Neuron (in vitro differentiated cells): ENCODE data around the gene MS4A3.
"Not testable (repeated sequence)": the region's sequence is repeated elsewhere in the genome, so short reads cannot be mapped to it uniquely, and the experiment has no call there.

Experiments
- H2AFZ ChIP-seq: one replicate; pipeline ENCODE4 v1.6.1; 2013; ENCODE audit warnings: low read depth, mild to moderate bottlenecking, inconsistent platforms, low read length, moderate library complexity
- H3K27me3 ChIP-seq: one replicate; pipeline ENCODE4 v1.6.1; 2013; ENCODE audit warnings: low read length; ENCODE audit not compliant: insufficient read depth
- H3K36me3 ChIP-seq: one replicate; pipeline ENCODE4 v1.6.1; 2013; ENCODE audit warnings: low read length; ENCODE audit not compliant: insufficient read depth
- H3K4me1 ChIP-seq: one replicate; pipeline ENCODE4 v1.6.1; 2013; ENCODE audit warnings: low read length; ENCODE audit not compliant: insufficient read depth
- H3K4me3 ChIP-seq: 2 replicates; pipeline ENCODE4 v1.5.1; 2013; ENCODE audit warnings: mild to moderate bottlenecking, low read length, moderate library complexity
- H3K9me3 ChIP-seq: one replicate; pipeline ENCODE4 v1.6.1; 2013; ENCODE audit warnings: low read length

Gene MS4A3

DNA sequence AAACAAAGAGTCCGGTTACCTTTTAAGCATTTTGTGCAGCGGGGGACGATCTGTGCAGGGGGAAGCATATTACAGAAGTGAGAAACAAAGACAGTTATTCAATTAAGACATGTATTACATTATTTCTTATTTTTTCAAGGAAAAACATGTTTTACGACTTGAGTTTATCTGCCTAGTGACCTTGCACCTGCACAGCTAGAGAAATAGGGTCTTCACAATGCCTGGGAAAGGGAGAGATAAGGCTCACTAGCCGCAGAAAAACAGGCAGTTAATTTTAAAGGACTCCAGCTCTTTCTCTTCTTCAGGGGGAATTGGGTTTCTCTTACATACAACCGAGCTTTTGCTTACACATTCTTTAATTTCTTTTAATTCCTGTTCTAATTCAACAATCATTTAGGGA, 15.2 kb downstream of the MS4A3 start:
- H3K27me3 ChIP-seq, H3K4me1 ChIP-seq, H3K9me3 ChIP-seq, H2AFZ ChIP-seq, H3K36me3 ChIP-seq, H3K4me3 ChIP-seq: not testable (repeated sequence)

DNA sequence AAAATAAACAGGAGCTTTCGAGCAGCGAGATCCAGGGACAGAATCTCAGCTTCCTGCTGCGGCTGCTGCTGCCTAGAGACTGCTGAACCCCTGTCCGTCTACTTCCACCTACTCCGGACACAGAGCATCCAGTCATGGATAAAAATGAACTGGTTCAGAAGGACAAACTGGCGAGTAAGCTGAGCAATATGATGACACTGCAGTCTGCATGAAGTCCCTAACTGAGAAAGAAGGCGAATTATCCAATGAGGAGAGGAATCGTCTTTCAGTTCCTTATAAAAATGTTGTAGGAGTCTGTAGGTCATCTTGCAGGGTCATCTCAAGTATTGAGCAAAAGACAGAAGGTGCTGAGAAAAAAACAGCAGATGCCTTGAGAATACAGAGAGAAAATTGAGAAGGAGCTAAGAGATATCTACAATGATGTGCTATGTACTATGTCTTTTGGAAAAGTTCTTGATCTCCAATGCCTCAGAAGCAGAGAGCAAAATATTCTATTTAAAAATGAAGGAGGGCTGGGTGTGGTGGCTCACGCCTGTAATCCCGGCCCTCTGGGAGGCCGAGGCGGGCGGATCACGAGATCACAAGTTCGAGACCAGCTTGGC, 20.9 kb downstream of the MS4A3 start:
- no peaks in the 10 kb centered on the region for H3K36me3 ChIP-seq
- H3K27me3 ChIP-seq = no peaks in the 10 kb centered on the region
- H3K4me3 ChIP-seq = no peak overlapping the region

DNA sequence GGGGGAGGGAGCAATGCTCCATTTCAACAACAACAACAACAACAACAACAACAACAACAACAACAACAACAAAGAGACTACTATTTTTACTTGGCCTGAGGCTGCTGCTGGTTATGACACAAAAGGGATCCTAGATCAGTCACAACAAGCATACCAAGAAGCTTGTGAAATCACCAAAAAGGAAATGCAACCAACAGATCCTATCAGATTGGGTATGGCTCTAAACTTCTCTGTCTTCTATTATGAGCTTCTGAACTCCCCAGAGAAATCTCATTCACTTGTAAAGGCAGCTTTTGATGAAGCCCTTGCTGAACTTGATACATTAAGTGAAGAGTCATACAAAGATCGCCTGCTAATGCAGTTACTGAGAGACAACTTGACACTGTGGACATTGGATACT, 21.5 kb downstream of the MS4A3 start:
- no peaks in the 10 kb centered on the region for H3K4me1 ChIP-seq
- no peaks in the 10 kb centered on the region for H3K9me3 ChIP-seq
- no peak overlapping the region for H2AFZ ChIP-seq
- no peaks in the 10 kb centered on the region for H3K36me3 ChIP-seq
- H3K4me3 ChIP-seq = no peak overlapping the region
- H3K27me3 ChIP-seq = no peaks in the 10 kb centered on the region

More for the DNA sequence above, 20.9 kb downstream of the MS4A3 start:
- no peaks in the 10 kb centered on the region for H3K9me3 ChIP-seq
- no peak overlapping the region for H2AFZ ChIP-seq
- no peaks in the 10 kb centered on the region for H3K4me1 ChIP-seq

GRCh38 chr11:60078745-60079144, 22.3 kb downstream of the MS4A3 start:
- H2AFZ ChIP-seq = no peak overlapping the region
- no peaks in the 10 kb centered on the region for H3K36me3 ChIP-seq
- no peaks in the 10 kb centered on the region for H3K9me3 ChIP-seq
- no peak overlapping the region for H3K4me3 ChIP-seq
- H3K27me3 ChIP-seq = no peaks in the 10 kb centered on the region
- H3K4me1 ChIP-seq = no peaks in the 10 kb centered on the region

DNA sequence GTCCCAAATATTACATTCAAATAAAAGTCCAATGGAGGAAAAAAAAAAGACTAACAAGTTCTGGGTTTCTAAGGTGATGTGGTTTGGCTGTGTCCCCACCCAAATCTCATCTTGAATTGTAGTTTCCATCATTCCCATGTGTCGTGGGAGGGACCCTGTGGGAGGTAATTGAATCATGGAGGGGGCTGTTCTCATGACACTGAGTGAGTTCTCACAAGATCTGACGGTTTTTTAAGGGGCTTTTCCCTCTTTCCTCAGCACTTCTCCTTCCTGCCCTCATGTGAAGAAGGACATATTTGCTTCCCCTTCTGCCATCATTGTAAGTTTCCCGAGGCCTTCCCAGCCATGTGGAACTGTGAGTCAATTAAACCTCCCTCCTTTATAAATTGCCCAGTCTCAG, 24.1 kb downstream of the MS4A3 start:
- Histone ChIP-seq H3K4me1 (no peaks in the 10 kb centered on the region), H3K9me3 (no peaks in the 10 kb centered on the region), H3K4me3 (no peak overlapping the region)

GRCh38 chr11:60084631-60085273, 28.3 kb downstream of the MS4A3 start:
- H3K36me3 ChIP-seq = no peaks in the 10 kb centered on the region
- H3K4me3 ChIP-seq = no peak overlapping the region
- no peak overlapping the region for H2AFZ ChIP-seq
- H3K9me3 ChIP-seq = no peaks in the 10 kb centered on the region
- no peaks in the 10 kb centered on the region for H3K4me1 ChIP-seq
- H3K27me3 ChIP-seq = no peaks in the 10 kb centered on the region

More for the DNA sequence above, 24.1 kb downstream of the MS4A3 start:
- Histone ChIP-seq H3K27me3 (no peaks in the 10 kb centered on the region), H2AFZ (no peak overlapping the region), H3K36me3 (no peaks in the 10 kb centered on the region)

DNA sequence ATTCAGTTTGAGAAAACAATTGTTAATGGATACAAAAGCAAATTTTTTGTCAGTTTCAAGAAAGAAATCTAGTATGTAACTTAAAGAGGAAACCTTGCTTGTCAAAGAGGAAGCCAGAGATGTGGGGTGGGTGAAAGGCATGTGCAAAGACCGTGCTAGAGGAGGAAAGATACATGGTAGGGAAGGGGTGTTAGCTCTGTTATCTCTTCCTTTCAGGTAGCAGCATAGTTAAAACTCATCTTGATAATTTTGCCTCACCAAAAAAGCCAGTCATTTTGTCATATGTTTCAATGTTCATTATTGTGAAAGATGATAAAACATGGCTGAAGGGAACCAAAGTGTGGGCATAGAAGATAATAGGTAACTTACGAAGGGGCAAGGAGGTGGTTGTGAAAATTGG, 29.4 kb downstream of the MS4A3 start:
- Histone ChIP-seq H3K9me3 (no peaks in the 10 kb centered on the region), H3K4me1 (no peaks in the 10 kb centered on the region), H3K4me3 (no peak overlapping the region), H3K36me3 (no peaks in the 10 kb centered on the region), H3K27me3 (no peaks in the 10 kb centered on the region), H2AFZ (no peak overlapping the region)

DNA sequence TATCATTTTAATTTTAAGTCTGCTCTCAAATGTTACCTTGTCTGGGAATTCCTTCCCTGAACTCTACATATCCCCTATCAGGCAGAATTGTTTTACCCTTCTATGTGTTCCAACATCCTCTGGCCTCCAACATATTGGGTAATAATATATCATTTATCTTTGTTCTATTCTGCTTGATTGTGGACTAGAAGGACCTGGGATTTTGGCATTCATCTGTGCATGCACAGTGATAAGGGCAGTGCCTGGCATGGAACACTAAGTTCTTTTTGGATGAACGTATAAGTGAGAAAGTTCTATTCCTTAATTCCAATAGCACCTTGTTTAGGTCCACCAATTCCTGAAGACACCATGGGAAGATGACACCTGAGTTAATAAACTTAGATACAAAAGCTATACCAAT, 30.8 kb downstream of the MS4A3 start:
- Histone ChIP-seq H3K36me3 (no peaks in the 10 kb centered on the region), H3K4me3 (no peak overlapping the region), H3K4me1 (no peaks in the 10 kb centered on the region), H2AFZ (no peak overlapping the region), H3K27me3 (no peaks in the 10 kb centered on the region), H3K9me3 (no peaks in the 10 kb centered on the region)

DNA sequence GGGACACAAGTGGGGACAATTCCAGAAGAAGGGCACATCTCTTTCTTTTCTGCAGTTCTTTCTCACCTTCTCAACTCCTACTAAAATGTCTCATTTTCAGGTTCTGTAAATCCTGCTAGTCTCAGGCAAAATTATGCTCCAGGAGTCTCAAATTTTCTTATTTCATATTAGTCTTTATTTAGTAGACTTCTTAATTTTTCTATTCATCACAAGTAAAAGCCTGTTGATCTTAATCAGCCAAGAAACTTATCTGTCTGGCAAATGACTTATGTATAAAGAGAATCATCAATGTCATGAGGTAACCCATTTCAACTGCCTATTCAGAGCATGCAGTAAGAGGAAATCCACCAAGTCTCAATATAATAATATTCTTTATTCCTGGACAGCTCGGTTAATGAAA, 31.9 kb downstream of the MS4A3 start, which contains the start of gene MS4A2:
Gene MS4A2, plus strand, starts transcription at position 301 of the 400 bp plus-strand sequence. CDS start 102 bp downstream, outside the sequence.
- Histone ChIP-seq H3K9me3 (no peaks in the 10 kb centered on the region), H3K4me3 (no peak within 1 kb of the TSS)

GRCh38 chr11:60095477-60096120, 39.1 kb downstream of the MS4A3 start:
- Histone ChIP-seq H3K4me1 (no peaks in the 10 kb centered on the region), H3K4me3 (no peak overlapping the region), H2AFZ (no peak overlapping the region)

More for the DNA sequence above, 31.9 kb downstream of the MS4A3 start, which contains the start of gene MS4A2:
- H3K36me3 ChIP-seq = no peaks in the 10 kb centered on the region
- no peaks in the 10 kb centered on the region for H3K27me3 ChIP-seq
- H3K4me1 ChIP-seq = no peaks in the 10 kb centered on the region
- H2AFZ ChIP-seq = no peak within 1 kb of the TSS

GRCh38 chr11:60097189-60097588, 40.7 kb downstream of the MS4A3 start:
- no peak overlapping the region for H3K4me3 ChIP-seq
- H2AFZ ChIP-seq = no peak overlapping the region
- H3K36me3 ChIP-seq = no peaks in the 10 kb centered on the region
- no peaks in the 10 kb centered on the region for H3K9me3 ChIP-seq
- H3K27me3 ChIP-seq = no peaks in the 10 kb centered on the region
- no peaks in the 10 kb centered on the region for H3K4me1 ChIP-seq

More at GRCh38 chr11:60095477-60096120, 39.1 kb downstream of the MS4A3 start:
- Histone ChIP-seq H3K9me3 (no peaks in the 10 kb centered on the region), H3K36me3 (no peaks in the 10 kb centered on the region), H3K27me3 (no peaks in the 10 kb centered on the region)

DNA sequence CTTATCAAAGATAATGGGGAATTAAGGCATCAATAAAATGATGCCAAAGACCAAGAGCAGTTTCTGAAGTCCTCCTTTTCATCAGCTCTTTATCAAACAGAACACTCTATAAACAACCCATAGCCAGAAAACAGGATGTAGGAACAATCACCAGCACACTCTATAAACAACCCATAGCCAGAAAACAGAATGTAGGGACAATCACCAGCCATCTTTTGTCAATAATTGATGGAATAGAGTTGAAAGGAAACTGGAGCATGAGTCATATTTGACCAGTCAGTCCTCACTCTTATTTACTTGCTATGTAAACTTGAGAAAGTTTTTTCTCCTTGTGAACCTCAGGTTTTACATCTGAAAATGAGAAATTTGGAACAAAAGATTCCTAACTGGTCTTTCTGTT, 42.0 kb downstream of the MS4A3 start:
- Histone ChIP-seq H2AFZ (no peak overlapping the region), H3K9me3 (no peaks in the 10 kb centered on the region), H3K27me3 (no peaks in the 10 kb centered on the region), H3K36me3 (no peaks in the 10 kb centered on the region), H3K4me1 (no peaks in the 10 kb centered on the region), H3K4me3 (no peak overlapping the region)

GRCh38 chr11:60100516-60100915, 44.1 kb downstream of the MS4A3 start:
- Histone ChIP-seq H3K36me3 (no peaks in the 10 kb centered on the region), H3K4me3 (no peak overlapping the region), H3K4me1 (no peaks in the 10 kb centered on the region), H3K9me3 (no peaks in the 10 kb centered on the region), H3K27me3 (no peaks in the 10 kb centered on the region), H2AFZ (no peak overlapping the region)
